Gastroesophageal sphincter (tissue), 3 donors: Measurements from ENCODE around the gene TCF7L1.

Experiments
- EP300 ChIP-seq: sonication (generic); formaldehyde crosslinking; IDR thresholded peaks from one replicate; pipeline ENCODE4 v1.6.1; 2017; ENCODE audit warnings: antibody characterized with exemption, mild to moderate bottlenecking
- POLR2AphosphoS5 ChIP-seq: sonication (generic); formaldehyde crosslinking; IDR thresholded peaks from one replicate; pipeline ENCODE4 v1.6.1; 2017; ENCODE audit warnings: antibody characterized with exemption
- TF ChIP-seq, protein P1 (sequence below), 4 experiments: fragments of 200-600 bp in 2 of 4; fragments of 450-650 bp in 2 of 4; sonication (generic) in 1 of 4; IDR thresholded peaks; one replicate each; pipeline ENCODE4 v1.5.1; 2017 to 2019; ENCODE audit warnings: antibody characterized with exemption in 4 of 4, mild to moderate bottlenecking in 2 of 4, moderate library complexity in 2 of 4

DNA sequence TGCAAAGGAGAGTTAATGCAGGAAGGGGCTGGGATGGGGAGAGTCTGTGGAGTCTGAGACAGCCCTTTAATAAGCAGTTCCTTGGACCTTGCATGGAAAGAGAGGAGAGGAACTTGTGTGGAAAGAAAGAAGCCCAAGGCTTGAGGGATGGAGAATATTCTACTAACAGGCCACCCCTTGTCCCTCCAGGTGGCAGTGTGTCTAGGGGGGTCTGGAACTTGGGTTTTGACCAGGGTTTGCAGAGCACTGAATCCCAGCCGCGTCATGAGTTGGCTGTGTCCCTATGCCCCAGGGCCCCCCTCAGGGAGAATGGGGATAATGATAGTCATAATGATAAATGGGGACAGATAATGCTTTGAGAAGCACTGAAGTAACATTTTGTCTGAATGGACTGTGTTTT is 15.0 kb downstream of the TCF7L1 start:
- no peak for TF ChIP-seq POLR2AphosphoS5
- TF ChIP-seq, protein P1, sequence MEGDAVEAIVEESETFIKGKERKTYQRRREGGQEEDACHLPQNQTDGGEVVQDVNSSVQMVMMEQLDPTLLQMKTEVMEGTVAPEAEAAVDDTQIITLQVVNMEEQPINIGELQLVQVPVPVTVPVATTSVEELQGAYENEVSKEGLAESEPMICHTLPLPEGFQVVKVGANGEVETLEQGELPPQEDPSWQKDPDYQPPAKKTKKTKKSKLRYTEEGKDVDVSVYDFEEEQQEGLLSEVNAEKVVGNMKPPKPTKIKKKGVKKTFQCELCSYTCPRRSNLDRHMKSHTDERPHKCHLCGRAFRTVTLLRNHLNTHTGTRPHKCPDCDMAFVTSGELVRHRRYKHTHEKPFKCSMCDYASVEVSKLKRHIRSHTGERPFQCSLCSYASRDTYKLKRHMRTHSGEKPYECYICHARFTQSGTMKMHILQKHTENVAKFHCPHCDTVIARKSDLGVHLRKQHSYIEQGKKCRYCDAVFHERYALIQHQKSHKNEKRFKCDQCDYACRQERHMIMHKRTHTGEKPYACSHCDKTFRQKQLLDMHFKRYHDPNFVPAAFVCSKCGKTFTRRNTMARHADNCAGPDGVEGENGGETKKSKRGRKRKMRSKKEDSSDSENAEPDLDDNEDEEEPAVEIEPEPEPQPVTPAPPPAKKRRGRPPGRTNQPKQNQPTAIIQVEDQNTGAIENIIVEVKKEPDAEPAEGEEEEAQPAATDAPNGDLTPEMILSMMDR (IDR thresholded peaks at IDR 0.05), result no peak
- TF ChIP-seq EP300, result no peak
